Measurements from ENCODE around the gene ACADS.
"Not testable (repeated sequence)": the region's sequence is repeated elsewhere in the genome, so short reads cannot be mapped to it uniquely, and the experiment has no call there.

ACADS gene

DNA sequence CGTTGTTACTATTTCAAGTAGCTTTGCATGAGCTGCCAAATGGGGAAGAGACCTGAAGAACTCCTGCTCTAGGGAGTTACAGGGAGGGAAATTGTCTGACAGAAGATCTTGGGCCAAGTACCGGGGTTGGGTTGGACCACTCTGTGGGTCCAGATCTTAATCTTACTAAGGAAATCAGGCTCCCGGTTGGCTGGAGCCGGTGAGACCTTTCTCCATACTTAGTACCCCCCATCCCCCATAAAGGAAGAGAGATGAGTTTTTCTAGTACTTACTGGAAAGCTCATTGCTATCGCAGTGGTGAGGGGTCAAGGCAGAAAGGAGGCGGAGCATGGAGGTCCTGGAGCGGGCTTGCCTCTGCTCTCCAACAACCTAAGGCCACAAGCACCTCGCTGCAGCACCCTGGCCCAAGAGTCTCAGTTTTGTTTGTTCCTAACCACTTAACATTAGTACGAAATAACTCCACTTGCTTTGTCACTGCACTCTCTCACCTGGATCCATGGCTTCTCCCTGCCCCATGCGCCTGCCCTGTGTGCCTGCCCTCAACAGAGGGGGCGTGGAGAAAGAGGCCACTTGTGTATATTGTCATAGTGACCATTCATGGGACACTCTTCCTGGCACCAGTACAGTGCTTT lies 22.2 kb upstream of the ACADS start:
- DNase-seq = no peak

DNA sequence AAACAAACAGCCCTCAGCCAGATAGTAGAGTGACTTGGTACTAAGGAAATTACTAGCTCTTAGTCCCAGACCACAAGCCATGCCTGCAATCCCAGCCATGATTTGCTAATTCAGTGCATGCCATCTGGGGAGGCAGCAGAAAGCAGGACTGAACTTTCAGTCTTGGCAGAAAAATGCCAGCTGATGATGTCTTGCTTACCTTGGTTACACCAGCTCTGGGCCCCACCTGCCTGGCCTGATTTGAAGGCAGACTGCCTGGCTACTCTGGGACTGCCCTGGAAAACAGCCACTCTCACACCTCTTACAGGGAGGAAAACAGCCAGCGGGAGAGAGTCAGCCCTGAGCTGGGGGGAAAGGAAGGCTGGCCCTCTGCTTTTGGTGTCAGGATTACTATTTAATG lies 20.0 kb upstream of the ACADS start:
- no peak for DNase-seq

DNA sequence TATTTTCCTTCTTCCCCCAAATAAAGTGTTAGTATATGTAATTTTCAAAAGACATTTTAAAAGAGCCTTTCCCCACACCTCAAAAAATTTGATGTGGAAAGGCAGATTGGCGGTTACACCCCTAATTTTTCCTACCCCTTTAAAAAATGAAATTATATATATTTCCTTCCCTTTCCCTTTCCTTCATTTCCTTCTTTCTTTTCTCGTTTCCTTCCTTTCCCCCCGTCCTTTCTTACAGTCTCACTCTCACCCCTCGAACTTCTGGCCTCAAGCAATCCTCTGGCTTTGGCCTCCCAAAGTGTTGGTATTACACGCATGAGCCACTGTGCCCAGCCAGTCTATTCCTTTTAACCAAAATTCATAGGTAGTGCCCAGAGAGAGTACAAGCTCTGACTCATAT lies 19.6 kb upstream of the ACADS start:
- DNase-seq = no peak

DNA sequence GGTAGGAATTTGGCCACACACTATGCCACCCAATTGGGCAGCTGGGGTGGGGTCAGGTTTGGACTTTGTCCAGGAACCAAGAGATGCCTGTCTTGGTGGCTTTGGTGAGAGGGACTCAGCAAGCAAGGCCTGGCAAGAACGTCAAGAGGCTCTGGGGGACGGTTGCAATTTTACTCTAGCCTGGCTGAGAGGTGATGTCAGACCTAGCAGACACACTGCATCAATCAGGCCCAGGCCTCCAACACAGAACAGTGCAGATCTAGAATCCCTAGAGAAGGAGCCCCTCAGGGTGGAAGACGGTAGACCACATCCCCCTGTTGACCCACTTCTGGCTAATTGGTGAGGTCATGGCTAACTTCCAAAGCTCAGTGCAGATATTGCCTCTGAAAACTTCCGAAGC lies 17.0 kb upstream of the ACADS start:
- DNase-seq = no peak

DNA sequence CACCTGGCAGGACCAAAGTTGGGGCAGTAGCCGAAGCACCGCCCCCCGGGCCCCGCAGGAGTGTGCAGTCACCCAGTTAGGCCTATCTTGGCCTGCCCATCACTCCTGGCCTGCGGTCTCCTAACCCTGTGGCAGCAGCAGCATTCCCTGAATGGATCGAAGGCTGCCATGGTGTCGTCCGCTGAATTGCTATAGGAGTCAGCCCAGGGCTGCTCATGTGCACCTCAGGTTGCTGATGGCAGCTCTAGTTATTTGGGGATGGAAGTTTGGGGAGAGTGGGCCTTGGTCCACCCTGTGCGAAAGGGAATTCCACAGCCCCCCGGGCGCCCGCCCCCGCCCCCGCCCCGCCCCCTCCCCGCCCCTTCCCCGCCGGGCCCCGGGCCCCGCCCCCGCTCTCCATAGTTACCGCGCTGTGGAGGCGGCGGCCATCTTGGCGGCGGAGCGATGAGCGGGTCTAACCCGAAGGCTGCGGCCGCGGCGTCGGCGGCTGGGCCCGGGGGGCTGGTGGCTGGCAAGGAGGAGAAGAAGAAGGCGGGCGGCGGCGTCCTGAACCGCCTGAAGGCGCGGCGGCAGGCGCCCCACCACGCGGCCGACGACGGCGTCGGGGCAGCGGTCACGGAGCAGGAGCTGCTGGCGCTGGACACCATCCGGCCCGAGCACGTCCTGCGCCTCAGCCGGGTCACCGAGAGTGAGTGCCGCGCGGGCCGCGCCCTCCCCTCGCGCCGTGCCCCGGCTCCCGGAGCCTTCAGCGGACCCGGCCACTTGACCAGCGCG lies 15.4 kb upstream of the ACADS start, which contains the start of gene UNC119B:
Gene UNC119B (plus strand): TSS at position 428 of the 774 bp plus-strand sequence. CDS start 17 bp downstream, at position 445.
- peak; percentile 62 for DNase-seq

DNA sequence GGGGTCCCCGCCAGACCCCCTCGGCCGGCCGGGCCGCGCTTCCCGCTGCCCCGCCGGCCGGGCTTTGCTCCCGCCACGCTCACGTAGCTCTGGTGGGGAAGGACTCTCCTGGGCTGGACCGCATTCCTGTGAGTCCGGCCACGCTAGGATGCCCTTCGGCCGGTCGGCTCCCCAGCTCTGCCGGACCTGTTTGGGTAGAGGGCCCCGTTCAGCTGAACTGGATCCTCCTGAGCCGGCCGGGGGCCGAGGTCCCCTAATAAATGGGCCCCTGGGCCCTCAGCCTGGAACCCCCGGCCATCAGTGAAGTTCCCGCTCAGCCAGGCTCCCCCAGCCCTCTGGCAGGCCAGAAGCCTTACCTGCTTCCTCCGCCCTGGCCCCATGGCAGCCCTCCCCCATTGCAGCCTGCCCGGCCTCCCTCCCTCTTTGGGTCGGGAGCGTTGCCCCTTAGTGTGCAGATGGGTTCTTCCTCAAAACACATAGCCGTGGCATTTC lies 14.8 kb upstream of the ACADS start:
- DNase-seq = no peak

DNA sequence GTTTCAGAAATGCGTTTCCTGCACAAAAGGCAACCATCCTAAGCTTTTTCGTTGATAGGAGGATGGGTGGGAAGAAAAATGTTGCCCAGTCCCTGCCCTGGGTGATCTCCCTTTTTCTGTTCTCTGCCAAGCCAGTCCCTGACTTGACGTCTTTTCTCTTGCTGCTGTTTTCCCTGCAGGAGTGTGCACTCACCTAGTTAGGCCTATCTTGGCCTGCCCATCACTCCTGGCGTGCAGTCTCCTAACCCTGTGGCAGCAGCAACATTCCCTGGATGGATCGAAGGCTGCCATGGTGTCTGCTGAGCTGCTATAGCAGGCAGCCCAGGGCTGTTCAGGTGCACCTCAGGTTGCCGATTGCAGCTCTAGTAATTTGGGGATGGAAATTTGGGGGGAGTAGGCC lies 14.2 kb upstream of the ACADS start:
- DNase-seq = no peak

DNA sequence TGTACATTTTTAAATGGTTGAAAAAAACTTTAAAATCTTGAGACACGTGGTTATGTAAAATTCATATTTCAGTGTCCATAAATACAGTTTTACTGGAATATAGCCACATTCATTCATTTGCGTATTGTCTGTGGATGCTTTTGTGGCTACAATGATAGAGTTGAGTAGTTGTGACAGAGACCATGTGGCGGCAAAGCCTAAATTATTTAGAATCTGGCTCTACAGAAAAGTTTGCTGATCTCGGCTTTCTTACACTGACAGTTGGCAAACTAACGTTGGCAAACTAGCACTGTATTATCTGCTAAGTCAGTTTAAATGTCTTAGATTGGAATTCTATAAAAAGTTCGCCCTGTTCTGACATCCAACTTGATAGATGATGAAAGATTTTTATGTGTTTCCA lies 13.0 kb upstream of the ACADS start:
- no peak for DNase-seq

DNA sequence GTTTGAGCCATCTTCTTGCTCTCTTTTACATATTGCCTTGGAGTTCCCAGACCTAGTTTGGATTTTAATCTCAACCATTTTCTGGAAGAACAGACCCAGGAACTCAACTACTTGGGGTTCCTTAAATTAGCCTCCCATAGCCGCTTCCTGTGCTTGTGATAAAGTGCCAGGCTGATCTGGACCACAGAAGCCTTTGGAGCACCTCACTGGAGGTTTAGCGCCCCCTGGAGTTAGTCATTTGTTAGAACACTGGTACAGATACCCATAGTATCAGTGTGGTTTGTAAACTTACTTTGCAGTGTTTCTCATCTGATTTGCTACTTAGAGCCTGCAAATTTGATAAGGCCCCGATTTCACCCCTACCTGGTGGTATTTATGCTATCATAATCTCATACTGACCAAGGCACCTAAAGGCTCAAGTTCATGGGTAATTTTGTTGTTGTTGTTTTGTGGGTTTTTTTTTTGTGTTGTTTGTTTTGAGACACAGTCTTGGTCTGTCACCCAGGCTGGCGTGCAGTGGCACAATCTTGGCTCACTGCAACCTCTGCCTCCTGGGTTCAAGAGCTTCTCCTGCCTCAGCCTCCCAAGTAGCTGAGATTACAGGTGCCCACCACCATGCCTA lies 11.7 kb upstream of the ACADS start:
- peak; percentile 82 for DNase-seq

DNA sequence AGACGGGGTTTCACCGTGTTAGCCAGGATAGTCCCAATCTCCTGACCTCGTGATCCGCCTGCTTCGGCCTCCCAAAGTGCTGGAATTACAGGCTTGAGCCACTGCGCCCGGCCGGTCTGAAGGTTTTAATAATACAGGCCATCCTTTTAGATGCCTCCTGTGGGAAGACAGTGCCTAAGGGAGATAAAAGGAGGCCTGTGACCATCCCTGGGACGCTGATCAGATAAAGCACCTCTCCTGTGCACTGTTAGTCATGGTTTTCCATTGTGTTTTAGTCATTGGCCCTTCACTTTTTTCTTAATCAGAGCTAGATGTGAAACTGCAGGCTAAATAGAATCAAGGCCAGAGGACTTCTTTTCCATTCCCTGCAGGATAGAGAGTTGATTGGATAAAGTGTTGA lies 7.6 kb upstream of the ACADS start:
- no peak for DNase-seq

DNA sequence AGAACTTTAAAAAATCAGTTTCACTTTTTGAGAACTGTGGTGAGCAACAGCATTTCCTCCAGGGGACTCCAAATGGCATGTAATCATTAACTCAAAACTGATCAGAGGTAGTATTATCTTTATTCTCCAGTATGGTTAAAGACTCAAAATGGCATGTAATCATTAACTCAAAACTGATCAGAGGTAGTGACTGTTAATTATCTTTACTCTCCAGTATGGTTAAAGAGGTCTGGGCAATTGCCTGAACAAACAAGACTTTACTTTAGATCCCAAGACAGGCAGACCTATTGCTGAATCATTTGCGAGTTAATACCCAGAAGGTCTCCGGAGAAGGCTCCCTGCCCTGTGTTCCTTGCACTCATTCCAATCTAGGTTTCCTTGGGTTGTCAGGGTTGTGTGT lies 6.6 kb upstream of the ACADS start:
- no peak for DNase-seq

DNA sequence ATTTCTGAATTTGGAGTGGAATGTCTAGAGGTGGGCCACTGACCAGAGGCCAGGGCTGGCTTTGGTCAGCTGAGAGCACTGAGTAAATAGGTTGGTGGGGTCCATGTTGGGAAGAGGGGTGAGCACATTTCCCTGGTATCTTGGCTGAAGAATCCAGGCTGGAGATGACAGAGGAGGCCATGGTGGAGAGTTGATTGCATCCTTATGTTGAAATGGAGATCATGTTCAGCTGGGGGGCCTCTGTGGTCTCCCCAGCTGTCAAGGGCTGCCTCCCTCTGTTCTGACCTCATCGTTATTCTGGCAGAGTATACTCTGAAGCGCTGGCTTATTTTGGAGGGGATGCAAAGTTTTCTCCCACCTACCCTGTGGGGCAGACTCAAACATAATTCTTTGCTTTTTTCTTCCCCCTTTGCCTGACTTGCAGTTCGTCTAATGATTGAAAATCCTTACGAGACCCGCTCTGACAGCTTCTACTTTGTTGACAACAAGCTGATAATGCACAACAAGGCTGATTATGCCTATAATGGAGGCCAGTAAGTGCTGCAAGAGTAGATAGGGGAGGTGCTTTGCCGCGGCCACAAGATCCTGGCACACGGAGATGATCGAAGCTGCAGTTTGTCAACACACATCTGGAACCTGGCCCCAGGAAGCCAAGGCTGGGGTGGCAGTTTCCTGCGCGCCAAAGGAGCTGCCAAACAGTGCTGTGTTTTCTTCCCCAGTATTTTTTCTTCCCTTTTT lies 6.0 kb upstream of the ACADS start:
- DNase-seq = no peak

DNA sequence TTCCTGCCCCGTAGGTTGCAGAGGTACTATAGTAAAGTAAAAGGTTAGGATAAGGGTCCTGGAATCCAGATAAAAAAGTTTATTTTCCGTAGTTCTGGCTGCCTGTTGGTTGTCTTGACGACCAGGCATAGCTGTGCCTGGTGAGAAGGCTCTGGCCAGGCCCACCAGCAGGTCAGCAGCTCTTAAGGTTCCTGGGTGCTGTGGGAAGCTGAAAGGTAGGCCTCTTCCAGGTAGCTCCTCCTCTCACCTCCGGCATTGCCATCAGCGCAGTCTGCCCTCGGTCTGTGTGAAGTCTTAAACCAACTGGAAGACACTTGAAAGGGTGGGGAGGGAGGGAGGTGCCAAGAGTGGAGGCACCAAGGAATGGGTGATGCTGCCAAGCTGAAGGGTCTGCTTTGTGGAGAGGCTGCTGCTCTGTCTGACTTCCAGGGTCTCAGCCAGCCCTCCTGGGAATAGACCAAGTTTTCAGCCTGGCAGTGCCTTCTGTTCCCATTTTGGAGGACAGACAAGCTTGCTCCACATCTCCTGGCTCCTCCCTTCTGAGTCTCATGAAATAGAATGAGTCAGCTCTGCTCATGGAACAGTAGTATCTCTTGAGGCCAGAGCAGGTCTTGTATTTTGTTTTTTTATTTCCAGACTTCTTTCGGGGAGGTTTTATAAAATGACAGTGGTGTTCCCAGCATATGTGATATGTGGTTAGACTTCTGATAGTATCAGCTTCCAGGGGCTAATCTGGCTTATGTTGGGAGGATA lies 5.2 kb upstream of the ACADS start:
- DNase-seq = peak; percentile 61

DNA sequence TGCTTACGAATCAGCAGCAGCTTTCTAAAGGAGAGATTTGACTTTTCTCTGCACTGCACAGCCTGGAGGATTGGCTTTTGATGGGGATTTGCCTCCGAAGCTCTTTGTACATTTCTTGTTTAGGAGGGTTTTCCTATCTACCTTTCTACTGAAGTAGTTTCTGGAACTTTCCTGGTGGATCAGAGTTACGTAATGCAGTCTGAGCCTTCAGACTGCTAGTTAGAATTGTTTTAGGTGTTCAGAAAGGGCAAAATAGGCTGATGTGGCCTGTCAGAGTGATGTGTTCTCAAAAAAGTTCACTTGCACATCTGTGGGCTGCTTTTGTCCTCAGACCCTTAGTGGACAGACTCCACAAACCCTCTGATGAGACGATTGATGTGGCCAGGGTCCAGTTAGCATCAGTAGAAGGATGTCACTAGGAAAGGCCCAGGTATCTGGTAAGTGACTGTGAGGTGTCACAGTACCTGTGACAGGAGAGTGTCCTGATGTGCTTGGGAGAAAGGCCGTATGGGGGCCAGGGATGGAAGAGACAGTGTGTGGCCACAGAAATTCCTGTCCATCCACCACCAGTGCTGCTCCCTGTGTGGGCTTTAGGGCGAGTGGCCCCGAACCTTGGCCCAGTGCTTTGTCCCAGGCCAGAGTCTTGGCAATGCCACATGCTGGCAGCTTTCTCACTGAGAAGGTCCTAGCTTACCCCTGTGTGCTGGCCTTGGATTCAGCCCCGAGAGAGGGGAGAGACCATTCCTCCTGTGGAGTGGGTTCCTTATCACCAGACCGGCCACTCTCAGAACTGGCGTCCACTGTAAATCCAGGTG lies 4.4 kb upstream of the ACADS start:
- no peak for DNase-seq

DNA sequence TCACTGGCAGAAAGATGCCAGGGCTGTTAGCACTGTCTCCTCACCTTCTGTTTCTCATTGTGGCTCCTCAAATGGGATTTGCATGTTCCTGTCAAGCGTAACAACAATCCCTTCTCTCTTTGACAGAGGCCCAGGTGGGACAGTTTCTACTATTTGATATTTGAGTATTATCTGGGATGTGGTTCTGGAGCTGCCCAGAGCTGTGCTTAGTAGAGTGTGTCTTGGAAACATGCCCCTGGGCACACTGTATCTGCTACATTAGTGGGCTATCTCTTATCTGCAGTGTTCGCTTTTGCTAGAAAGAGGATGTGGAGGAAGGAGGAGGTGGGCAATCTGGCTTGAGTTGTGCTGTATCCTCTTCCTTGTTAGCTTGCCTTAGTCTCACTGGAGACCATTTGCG lies 3.8 kb upstream of the ACADS start:
- DNase-seq = no peak

DNA sequence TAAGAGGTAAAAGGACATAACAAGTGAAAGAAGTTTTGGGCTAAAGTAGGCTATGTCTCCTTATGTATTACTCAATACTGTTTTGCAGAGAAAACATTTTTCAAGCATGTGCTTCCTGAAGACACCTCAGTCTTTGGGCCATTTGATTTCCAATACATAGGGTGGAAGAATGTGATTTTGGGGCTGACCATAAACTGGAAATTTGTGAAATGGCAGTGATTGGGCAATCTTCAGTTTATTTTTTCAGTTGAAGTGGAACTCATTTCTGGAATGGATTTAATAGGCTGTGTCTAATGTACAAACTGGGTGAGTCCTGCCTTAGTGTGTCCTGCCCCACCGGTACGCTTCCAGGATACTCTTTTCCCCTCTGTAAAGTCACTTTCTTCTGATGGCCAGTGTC lies 2.8 kb upstream of the ACADS start:
- DNase-seq = no peak

DNA sequence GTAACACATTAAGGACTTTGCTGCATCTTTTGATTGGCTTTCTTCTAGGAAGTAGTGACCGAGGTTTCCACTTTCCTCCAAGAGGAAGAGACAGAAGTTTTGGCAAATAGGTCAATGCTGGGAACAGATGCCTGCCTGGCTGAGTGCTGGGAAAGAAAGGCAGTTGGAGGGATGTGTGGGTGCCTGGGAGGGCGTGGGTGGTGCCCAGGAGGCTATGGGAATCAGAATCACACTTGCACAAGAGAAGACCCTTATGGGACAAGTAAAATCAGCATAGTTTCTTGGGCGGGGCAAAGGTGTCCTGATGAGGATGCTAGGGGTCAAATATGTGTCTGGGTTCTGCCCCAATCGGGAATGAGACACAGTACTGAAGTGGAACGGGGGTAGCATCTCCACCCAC lies 906 bp upstream of the ACADS start:
- DNase-seq = no peak

DNA sequence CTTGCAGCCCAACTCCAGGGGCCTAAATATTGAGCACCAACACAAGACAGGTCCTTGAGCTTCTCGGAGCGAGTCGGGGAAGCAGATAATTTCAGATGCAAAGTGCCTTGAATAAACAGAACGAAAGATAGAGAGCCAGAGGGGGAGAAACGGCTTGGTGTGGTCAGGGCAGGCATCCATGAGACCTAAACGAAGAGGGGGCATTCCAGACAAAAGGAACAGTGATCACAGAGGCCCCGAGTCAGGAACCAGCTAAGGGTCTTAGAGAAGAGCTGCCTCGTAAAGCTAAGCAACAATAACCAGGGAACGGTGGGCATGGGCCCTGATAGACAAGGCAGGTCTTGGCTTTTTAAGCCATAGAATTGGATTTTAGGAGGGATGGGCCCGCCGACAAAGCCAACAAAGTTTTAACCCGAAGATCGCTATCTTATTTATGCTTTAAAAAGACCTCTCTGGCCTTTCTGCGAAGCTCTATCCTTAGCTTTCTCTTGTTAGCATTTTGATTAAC lies 421 bp upstream of the ACADS start:
- DNase-seq = no peak

DNA sequence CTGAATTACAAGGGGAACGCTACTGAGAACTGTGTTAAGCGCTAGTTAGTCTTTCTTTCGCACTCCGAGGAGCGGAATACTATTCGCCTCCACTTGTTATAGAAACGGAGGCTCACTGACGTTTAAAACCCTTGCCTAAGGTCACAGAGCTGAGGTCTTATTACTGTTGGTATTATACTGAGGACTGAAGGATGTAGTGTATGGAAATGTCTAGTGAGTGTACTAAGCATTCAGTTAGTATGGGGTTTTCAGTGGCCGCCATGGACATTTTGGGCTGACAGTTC lies 826 bp downstream of the ACADS start:
- DNase-seq = no peak

DNA sequence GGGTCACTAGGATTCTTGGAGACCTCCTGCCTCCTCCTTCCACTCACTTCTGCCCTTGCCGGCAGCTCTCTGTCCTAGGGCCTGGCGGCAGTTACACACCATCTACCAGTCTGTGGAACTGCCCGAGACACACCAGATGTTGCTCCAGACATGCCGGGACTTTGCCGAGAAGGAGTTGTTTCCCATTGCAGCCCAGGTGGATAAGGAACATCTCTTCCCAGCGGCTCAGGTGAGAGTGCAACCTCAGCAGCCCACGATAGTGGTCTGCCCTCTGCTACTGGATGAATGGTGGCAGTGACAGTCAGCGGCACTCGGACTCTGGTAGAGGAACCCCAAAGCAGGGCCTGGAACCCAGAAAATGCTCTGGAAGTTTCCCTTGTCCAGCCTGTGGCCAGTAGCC lies 1.3 kb downstream of the ACADS start:
- no peak for DNase-seq

DNA sequence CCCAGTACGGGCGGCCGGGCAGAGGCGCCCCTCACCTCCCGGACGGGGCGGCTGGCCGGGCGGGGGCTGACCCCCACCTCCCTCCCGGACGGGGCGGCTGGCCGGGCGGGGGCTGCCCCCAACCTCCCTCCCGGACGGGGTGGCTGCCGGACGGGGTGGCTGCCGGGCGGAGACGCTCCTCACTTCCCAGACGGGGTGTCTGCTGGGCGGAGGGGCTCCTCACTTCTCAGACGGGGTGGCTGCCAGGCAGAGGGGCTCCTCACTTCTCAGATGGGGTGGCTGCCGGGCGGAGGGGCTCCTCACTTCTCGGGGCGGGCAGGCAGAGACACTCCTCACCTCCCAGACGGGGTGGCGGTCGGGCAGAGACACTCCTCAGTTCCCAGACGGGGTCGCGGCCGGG lies 6.6 kb downstream of the ACADS start:
- not testable (repeated sequence) for DNase-seq

DNA sequence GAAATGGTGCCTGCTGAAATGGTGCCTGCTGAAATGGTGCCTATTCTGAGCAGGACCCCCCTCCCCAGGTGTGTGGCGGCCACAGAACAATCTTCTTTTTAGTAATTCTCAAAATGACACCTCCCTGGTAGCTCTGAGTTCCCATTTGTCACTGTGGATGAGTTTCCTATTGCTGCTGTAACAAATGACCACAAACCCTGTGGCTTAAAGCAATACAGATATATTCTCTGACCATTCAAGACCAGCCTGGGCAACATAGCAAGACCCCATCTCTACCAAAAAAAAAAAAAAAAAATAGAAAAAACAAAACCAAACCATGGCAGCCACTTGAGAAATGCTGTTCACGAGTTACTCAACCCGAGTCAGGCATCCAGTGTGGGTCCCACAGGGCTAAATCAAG lies 7.9 kb downstream of the ACADS start:
- no peak for DNase-seq
